SIG-M5 treated with dmso at 0.1 percent for 504 hours (cell line): Measurements from ENCODE around the gene FOXRED1.

ENCODE experiments used
- DNase-seq: peaks from one replicate; lab custom pipeline; 2025; ENCODE audit not compliant: unreplicated experiment; lab: John Stamatoyannopoulos, UW

FOXRED1 gene

DNA sequence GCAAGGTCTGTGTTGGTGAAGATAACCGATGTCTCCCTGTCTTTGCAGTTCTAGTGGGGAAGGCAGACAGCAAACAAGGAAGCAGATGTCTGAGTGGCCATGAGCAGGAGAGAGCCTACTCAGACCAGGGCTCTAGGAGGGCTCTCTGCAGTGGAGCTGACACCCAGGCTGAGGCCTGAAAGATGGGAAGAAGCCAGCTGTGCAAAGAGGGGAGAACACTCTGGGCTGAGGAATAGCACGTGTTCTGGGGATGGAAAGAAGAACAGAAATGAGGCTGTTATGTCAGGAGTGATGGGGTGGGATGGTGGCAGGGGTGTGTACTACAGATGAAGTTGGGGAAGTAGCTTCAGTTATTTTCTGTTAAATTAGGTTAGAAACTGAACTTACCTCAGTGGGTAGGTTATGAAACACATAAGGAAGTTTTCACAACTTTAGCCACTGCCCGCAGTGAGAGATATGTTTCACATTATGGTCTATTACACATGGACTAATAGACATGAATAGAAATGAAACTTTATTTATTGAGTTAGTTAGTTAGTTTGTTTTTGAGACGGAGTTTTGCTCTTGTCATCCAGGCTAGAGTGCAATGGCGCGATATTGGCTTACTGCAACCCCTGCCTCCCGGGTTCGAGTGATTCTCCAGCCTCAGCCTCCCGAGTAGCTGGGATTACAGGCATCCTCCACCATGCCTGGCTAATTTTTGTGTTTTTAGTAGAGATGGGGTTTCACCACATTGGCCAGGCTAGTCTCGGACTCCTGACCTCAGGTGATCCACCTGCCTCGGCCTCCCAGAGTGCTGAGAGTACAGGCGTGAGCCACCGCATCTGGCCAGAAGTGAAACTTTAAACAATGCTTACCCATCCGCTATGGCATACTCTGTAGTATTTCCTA lies 42.7 kb downstream of the FOXRED1 start:
- peak; percentile 93 for DNase-seq

DNA sequence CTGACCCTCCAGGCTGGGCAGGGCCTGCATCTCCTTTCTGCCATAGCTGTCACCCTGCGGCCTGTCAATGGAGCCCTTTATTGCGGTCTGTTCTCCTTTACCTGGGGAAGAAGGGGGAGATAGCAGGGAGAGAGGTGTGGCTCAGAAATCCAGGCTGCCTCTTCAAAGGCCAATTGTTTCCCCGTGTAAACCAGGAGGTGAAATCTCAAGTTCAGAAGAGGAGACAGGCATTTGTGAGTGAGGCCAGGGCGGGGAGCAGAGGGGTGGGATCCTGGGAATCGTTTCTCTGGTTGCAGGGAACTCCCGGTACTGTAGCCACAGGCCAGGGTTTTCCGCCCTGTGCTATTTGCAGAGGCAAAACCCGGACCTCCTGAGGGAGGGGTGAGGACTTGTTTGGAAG lies 44.0 kb downstream of the FOXRED1 start:
- no peak for DNase-seq

DNA sequence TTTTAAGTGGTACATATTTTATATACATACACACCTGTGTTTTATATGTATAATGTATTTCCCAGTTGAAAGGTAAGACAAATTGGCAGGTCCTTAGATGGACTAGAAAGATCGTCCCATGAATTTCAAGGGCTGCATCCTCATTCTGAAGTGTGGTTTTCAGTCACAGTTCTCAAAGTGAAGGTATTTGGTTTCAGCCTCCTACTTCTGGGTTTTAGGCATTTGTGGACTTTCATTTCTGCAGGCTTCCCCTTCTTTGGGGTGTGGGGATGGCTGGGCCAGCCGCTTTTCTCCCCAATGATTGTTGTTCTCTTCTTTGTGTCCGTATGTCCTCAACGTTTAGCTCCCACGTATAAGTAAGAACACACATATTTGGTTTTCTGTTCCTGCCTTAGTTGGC lies 44.9 kb downstream of the FOXRED1 start:
- peak; percentile 17 for DNase-seq

DNA sequence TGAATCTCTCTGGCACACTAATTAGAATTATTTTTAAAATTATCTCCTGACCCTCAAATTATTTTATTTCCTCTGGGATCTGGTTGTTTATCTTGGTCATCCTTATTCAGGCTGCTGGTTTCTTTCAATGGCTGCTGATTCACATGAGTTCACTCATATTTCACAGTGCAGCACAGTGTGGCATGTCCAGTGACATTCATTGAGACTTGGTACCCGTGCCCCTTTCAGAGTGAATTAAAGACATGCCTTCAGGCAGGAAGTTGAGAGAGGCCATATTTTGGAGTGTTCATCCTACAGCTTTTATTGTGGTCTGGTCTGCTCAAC lies 48.4 kb downstream of the FOXRED1 start:
- no peak for DNase-seq

DNA sequence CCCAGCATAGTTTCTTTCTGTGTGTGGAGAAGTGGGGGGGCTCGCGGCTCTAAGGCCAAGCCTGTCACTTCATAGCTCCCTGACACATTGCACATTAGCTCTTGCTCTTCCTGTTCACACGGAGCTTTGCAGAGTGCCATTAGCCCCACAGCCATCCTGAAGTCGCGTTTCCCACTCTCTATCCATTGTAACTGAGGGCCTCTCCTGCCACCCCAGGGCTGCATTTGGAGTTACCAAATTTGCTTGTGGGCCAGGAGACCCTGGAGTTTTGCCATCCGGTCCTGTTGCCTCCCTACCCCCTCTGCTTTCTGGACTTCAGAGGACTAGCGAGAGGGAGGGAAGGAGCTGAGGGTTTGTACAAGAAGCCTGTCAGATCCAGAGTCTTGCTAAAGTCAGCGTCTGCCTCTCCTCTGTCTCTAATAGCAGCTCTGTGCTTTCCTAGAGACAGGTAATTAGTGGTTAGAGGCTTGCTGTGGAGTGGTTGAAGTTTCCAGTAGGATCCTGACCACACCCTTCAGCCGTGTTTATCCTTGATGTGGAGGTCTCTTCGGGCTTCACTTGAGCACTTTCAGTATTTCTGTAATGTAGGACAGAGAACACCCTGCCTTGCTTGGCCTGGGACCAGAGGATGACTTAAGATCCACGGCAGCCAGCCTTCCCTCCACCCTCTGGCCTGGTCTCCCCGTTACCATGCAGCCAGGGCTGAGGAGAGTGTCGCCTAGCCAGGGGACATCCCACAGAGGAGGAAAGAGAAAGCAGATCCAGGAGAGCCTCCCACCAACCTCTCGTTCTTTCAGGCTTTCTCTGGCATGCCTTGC lies 49.0 kb downstream of the FOXRED1 start:
- peak; percentile 50 for DNase-seq

DNA sequence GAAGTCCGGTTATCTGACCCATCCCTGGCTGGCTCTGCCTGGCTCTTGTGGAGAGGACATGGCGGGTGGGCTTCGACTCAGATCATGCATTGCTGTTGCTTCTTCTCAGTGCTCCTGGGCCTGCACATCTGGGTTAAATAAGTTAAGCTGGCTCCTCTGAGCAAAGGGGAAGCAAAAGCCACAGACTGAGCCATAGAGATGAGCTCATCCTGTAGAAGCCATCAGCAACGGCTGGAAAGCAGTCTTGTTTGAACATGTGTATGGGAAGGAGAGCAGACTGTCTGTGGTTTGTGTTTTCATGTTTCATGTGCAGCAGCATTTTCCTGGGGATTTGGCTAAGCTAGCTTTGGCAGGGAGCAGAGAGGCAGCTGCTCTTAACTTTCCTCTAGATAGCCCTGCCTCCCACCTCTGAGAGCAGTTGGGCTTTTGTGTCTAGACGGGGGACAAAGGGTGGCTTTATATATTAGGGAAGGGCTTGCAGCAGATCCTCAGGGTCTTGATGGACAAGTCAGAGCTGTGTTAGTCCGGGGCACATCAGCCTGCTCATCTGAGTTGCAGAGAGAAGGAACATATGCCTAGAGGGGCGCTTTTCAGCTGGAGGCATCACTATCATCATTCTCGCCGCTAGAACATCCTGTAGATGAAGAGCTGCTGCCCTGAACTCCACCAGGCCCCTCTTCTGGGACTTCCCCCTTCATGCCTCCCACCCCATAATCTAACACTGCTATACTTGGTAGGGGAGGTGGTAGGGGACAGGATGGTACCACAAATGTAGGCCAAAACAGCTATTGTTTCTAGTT lies 49.8 kb downstream of the FOXRED1 start:
- DNase-seq, result peak; percentile 92

DNA sequence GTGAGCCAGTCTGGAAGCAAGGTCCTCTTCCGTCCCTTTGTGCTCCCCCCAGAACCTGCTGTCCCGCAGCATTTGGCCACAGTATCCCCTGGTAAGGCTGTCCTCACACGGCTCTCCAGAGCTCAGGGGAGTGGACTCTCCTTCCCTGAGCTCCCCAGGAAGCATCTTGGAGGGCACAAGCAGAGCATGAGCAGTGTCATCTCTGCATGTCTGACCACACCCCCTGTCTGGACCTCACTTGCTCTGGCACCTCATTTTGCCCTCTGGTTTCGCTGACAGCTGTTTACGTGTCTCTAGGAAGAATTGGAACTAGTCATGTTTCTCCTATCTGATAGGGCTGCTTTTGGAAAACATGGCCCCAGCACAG lies 50.4 kb downstream of the FOXRED1 start:
- DNase-seq, result no peak

DNA sequence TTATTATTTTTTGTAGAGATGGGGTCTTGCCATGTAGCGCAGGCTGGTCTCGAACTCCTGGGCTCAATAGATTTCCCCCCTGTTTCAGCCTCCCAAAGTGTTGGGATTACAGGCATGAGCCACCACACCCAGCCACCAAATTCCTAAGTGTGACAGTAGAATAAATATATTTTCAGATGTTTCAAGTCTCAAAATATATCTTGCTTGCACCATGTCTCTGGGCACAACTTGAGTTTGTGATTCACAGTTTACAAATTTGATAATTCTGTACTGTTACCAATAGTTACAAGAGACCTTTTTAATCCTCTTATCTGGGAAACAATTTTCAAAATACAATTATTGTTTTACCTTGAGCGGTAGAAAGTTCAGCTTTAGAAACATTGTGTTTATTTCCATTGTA lies 54.0 kb downstream of the FOXRED1 start:
- no peak for DNase-seq

DNA sequence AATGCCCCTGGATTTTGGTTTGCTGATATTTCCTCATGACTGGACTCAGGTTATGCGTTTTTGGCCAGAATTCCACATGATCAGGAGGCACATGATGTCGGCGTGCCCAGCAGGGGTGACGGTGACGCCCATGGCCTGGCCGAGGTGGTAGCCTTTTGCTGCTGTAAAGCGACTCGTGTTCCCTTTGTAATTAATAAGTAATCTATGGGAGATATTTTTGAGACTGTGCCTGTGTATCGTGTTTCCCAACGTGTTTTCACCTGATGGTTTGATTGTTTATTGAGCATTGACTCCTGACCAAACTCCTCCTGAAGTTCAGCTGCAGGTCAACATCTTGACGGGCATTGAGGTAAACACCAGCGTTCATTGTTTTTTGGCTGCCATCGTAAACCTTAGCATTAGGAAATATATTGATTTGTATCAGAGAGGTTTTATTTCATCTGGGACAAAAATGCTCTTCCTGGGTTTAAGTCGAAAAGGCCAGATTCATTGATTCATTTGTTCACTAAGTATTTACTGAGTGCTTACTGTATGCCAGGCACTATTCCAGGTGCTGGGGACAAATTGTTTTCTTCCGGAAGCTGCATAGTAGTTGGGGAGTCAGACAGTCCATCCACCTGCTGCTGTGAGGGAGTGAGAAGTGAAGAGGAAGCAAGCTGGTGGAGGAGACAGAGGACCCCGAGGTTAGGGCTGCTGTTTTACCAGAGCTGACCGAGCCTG lies 58.5 kb downstream of the FOXRED1 start:
- DNase-seq, result no peak
